D341Med (cell line): ENCODE results near the gene LRRC46.

Experiments
- DNase-seq: peaks from one replicate; pipeline ENCODE4 v3.0.0; 2012; ENCODE audit warnings: low spot score

LRRC46 gene

DNA sequence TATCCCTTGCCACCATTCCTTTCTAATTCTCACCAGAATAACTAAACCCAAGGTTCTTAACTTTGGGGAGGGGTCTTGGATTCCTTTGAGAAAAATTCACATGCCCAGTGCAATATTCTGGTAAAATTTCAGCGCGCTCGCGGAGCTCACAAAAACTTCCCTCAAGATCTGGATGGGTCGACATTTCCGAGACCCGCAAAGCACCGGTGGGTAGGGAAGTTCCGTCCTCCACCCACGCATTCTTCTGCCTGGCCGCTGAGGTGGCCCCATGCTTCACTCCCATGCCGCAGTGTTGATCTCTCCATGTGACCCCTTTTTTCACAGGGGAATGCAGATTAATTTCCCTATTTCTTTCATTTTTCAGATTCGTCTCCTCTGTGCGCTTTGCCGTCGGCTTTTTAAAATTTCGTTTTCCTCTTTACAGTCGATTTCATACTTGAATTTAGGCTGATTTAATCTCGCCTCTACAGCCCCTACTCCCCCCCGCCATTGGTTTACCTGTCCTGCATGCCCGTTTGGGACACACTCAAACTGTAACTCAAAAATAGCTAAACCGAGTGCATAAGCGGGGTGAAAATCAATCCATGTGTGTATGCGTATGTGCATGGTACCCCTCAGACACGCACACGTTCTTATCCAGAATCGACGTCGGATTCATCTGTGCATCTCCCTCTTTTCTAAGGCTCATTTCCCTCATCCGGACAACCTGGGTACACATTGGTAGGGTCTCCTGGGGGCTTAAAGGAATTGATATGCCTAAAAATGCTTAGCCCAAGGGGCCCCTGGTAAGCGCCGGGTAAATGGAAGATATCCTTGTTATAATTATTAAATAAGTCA is 20.9 kb downstream of the LRRC46 start:
- no peak for DNase-seq

DNA sequence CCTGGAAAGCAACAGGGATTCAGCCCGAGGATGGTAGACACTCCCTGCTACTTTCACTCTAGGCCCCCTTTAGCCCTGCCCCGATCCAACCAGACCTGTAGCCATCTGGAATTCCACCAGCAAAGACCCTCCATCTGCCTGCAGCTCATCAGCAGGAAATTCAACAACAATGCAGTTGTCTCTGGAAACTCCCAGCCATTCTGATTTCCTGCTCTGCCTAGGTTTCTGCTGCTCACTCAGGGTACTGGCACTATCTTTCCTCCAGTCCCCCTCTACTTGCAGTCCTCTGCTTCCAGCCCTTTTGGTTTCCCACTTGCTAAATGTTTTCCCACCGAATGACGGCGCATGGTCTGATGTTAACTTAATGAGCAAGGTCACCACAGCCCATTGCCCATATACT is 22.1 kb downstream of the LRRC46 start:
- no peak for DNase-seq

DNA sequence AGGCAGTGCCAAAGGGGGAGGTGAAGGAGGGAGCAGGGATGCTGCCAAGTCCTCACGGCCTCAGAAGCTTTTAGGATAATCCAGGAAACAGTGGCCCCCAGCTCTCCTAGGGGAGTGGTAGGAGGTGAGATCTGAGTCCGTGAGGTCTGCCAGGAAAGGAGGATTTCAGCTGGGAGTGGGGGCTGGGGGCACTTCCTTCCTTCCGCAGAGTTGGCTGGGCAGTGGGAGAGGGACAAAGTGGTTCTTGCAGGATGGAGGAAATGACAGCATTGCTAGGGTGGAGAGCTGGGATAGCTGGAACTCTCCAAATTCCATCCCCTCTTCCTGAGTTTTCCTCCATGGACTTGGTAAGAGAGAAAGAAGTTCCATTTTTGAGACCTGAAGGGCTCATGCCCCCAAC is 24.3 kb downstream of the LRRC46 start:
- no peak for DNase-seq

- DNase-seq = no peak
Measured at GRCh38 chr17:47856830-47857229, 25.4 kb downstream of the LRRC46 start.

DNA sequence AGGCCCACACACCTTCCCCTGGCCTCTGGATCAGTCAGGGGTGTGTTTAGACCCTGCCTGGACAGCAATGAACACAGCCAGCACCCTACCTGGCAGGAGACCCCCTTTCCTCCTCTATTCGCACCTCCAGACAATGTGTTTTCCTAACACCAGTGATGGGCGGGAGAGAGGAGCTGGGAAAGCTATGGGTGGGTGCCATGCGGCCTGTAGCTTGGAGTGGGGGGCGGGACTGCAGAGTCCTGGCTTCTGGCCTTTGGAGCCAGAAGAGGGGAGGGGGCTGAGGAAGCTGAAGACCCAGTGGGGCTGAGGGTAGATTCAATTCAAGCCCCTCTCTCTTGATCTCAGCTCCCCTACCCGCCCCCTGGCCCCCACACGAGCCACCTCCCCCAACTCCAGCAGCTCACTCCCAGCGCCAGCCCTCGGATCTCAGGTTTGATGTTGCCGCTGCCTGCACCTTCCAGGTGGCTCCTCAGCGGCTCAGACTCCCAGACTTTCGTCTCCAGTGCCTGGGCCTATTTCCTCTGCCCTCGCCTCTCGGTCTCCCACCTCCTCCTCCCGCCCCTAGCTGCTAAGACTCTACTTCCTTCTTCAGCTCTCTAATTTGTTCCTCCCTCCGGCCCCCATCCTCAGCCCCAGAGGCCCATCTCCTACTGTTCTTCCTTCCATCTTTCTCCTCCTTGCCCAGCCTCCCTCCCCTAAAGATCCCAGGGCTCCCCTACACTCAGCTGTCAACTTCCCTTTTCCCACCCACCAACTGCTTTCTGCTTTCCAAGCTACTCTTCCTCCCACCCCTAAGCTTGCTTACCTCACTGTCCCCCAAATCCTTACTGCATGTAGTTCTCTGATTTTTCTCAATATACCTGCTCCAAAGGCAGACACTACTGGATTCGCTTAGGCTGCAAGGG is 26.3 kb downstream of the LRRC46 start:
- DNase-seq = no peak

GRCh38 chr17:47860386-47860785 is 28.9 kb downstream of the LRRC46 start:
- DNase-seq = no peak

DNA sequence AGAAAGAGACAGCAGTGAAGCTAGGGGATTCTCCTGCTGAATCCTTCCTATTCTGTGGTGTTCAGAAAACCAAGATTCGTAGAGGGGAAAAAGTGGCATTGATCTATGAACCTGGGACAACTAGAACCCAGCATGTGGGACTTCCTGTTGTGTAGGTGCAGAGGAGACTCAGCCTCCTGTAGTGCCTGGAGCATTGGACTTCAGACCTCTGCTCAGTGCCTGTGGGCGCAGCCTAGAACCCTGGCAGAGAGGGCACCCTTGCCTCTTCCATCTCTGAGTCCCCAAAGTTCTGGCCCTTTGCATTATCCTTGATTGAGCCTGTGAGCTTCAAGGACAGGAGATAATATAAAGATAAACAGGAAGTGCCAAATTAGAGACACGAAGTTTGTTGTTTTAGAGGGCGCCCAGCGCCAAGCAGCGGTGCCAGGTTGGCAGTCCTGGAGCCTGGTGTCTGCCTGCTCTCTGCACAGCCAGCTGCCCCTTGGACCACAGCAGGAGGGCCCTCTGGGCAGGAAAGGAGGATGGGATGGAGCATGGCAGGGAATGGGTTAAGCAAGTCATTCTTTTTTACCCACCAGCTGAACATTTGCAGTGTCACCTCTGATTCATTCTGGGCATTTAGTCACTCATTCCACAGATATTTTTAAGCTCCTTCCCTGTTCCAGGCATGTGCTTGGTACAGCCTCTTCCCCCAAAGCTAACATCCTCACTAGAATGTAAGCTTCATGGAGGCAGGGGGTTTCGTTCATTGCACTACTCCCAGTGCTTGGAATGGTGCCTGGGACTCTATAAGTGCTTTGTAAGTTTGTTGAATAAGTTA is 31.4 kb downstream of the LRRC46 start:
- no peak for DNase-seq

DNA sequence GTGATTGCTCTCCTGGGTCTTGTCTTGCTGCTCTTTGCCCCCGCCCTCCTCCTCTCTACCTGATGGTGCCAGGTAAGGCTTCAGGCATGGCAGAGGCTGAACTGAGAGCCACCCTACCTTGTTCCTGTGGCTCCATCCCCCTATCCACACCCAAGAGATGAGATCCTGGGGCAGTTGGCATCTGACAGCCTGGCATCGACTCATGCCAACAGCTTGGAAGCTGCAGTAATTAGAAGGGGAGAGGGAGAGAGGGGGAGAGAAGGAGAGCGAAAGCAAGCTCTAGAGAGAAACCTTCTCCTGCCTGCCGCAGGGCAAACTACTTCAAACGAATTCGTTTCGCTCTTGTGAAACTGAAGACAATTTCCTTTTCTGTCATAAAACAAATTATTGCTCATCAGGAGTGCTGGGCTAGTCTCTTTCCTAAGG is 33.3 kb downstream of the LRRC46 start:
- no peak for DNase-seq

DNA sequence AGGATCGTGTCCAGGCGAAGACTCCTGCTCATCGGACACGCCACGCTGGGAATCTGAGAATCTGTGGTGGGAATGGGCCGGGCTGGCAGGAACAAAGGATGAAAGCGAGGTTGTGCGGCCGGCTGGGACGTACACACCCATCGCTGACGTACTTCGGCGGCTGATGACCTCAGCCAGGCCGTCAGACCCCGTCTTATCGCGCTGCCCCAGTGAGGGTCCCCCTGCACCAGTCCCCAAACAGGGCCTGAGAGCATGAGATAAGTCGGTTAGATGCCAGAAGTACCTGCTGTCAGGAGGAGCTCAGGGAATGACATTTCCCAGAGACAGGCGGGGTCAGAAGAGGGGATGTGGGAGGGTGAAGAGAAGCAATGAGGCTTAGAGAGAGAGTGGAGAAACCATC is 35.5 kb downstream of the LRRC46 start:
- DNase-seq = no peak

DNA sequence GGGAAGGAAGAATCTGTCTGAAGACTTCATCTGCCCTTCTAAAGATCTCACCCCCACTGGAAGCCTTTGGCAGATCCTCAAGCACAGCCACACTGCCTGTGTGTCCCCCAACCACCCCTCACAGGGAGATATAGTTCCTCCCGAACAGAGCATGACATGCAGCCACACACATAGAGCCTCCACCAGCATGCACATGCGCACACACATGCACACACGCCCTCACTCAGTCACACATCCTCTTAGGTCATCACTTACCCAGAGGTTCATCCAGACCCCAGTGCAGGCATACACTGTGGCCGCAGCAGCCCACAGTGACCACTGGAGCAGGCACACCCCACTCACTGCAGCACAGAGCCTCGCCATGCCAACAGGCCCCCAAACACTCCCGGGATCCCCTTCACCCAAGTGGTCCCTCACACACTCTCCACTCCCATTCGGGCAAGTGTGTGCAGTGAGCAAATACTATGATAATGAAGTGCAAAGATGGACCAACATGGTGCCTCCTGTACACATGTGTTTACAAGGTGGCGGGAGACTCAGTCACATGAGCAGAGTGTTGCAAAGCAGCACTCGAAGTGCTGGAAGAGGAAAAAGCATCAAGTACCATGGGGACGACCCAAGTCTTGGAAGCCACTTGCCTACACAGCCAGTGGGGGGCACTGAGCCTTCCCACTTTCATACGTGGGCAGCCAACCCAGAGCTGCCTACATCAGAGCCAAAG is 36.5 kb downstream of the LRRC46 start:
- DNase-seq = no peak

- DNase-seq = no peak
Measured at GRCh38 chr17:47869114-47869513, 37.6 kb downstream of the LRRC46 start.

DNA sequence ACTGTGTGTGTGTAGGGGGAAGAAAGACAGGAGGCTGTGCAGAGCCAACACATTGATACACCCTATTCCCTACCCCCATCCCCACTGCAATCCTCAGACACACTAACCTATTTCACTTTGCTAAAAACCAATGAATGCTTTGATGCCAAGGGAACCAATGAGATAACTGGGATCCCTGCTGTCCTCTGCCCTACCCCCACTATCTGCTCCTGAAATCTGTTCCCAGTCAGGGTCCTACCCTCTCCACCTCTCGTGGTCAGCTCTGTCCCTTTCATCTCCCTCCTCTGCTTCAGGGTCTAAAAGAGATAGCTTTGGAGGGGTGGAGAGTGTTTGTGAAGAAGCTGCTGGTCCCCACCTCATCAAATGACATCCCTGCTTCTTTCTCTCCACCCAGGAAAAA is 38.6 kb downstream of the LRRC46 start:
- DNase-seq = no peak

GRCh38 chr17:47871048-47871447 is 39.6 kb downstream of the LRRC46 start:
- DNase-seq = no peak

GRCh38 chr17:47872019-47872650 is 40.7 kb downstream of the LRRC46 start:
- no peak for DNase-seq

- no peak for DNase-seq
Measured at GRCh38 chr17:47872651-47873161, 41.2 kb downstream of the LRRC46 start.

- no peak for DNase-seq
Measured at GRCh38 chr17:47873200-47874090, 42.0 kb downstream of the LRRC46 start.

DNA sequence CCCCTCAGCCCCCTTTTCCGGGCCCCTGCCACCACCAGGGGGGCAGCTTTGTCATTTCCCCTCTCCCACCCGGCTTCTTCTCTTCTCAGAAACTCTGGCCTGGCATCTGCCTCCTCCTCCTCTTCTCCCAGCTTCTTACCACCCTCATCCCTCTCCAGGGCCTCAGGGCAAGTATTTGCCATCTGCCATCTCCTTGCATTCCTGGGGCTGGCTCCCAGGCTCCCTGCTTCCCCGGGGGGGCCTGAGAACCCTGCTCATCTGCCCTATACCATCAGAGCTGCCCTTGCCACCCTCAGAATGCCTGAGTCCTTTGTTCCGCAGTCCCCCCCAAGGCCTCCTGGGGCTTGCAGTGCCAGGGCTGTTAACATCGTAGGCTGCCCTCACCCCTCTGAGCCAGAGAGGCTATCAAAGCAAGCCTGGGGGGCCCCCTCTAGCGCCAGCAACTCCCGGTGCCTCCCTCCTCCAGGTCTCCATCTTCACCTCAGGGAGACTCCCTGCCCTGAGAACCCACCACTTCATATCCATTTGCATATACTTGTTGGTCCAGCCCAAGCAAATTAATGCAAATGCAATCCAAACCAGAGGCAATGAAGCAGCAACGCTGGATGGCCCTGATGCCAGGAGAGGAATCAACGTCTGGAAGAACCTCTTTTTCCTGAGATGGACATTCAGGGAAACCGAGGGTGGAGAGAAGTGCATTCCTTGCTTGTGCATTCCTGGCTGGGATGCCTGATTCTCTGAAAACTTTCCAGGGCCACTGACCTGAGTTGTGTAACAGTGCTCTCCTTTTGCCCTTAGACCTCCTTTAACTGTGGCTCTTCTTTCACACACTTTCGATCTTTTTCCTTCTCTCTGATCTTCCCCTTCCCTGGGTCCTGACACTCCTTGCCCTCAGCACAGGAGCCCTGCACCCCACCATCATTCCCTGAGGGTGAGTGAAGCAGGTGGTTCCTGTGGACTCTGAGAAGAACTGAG is 43.8 kb downstream of the LRRC46 start:
- no peak for DNase-seq

- no peak for DNase-seq
Measured at GRCh38 chr17:47877368-47878034, 46.0 kb downstream of the LRRC46 start.
